Vagina (tissue), 2 donors: ENCODE measurements around the gene FAM241A. TPM values are rescaled to one million over a fixed set of nuclear protein-coding genes. Genes with fewer than 3 reads are reported as not detected.

Experiments used
- DNase-seq, 2 donors: peaks; one replicate each; pipeline ENCODE4 v3.0.0-alpha.2; 2017; ENCODE audit errors: extremely low spot score in 2 of 2
- H3K27ac ChIP-seq: fragments of 200-600 bp; sonication (generic); one replicate; pipeline ENCODE4 v1.5.1; 2019
- H3K27me3 ChIP-seq: fragments of 200-600 bp; sonication (generic); one replicate; pipeline ENCODE4 v1.5.1; 2019
- H3K36me3 ChIP-seq, 2 donors: fragments of 200-600 bp; sonication (generic); one replicate each; pipeline ENCODE4 v1.5.1; 2017 to 2019
- H3K4me1 ChIP-seq: fragments of 200-600 bp; sonication (generic); one replicate; pipeline ENCODE4 v1.5.1; 2019
- H3K4me3 ChIP-seq, 2 donors: fragments of 200-600 bp; sonication (generic); 1 replicate in 1 of 2; 2 replicates in 1 of 2; pipeline ENCODE4 v1.5.1; 2016 to 2019
- H3K9me3 ChIP-seq: fragments of 200-600 bp; sonication (generic); one replicate; pipeline ENCODE4 v1.5.1; 2019
- CTCF ChIP-seq, 3 experiments: fragments of 450-650 bp in 2 of 3; fragments of 200-600 bp in 1 of 3; sonication (generic) in 1 of 3; IDR thresholded peaks; one replicate each; pipeline ENCODE4 v1.5.1; 2017 to 2019; ENCODE audit warnings: antibody characterized with exemption in 3 of 3, mild to moderate bottlenecking in 2 of 3, moderate library complexity in 2 of 3
- POLR2A ChIP-seq, 2 donors: fragments of 450-650 bp; IDR thresholded peaks; one replicate each; pipeline ENCODE4 v1.6.1; 2017; ENCODE audit warnings: antibody characterized with exemption in 2 of 2, mild to moderate bottlenecking in 2 of 2, moderate library complexity in 2 of 2
- POLR2AphosphoS5 ChIP-seq, 2 donors: sonication (generic); formaldehyde crosslinking; IDR thresholded peaks; one replicate each; pipeline ENCODE4 v1.9.0; 2017; ENCODE audit warnings: antibody characterized with exemption in 2 of 2, mild to moderate bottlenecking in 2 of 2, low read depth in 1 of 2; ENCODE audit not compliant: insufficient read depth in 1 of 2
- intact Hi-C: fragments of 100-400 bp; cut with DNase I; formaldehyde crosslinking; loops from one replicate; pipeline ENCODE4 v1.15.1; 2023
- total RNA-seq: library from RNA; depleted of rRNA; stranded (reverse); fragments of >200 nt; gene quantifications from one replicate; pipeline ENCODE4 v1.2.3, GENCODE V29; 2016

The FAM241A gene
- total RNA-seq, 1 donor from 2014 or later, result 3.4 TPM

GRCh38 chr4:112142182-112142581, 3.1 kb upstream of the FAM241A start:
- Histone ChIP-seq H3K9me3 (no peaks in the 10 kb centered on the region), H3K36me3 (no peaks in the 10 kb centered on the region), H3K27me3 (no peaks in the 10 kb centered on the region), H3K4me1 (no peaks in the 10 kb centered on the region), H3K27ac (no peak overlapping the region), H3K4me3 (no peak overlapping the region)
- intact Hi-C loops, result no loop called here
- DNase-seq, result no peak
- TF ChIP-seq CTCF (IDR thresholded peaks at IDR 0.05) (no peak), POLR2AphosphoS5 (IDR thresholded peaks at IDR 0.05; ENCODE audit: insufficient read depth in 1 of 2, low read depth in 1 of 2) (no peak), POLR2A (IDR thresholded peaks at IDR 0.05) (no peak)

- no peak for DNase-seq
- Histone ChIP-seq H3K4me1 (peaks cover 8% of the 10 kb centered on the region), H3K36me3 (no peaks in the 10 kb centered on the region), H3K27ac (no peak overlapping the region), H3K4me3 (no peak overlapping the region), H3K9me3 (no peaks in the 10 kb centered on the region), H3K27me3 (no peaks in the 10 kb centered on the region)
- TF ChIP-seq POLR2AphosphoS5 (IDR thresholded peaks at IDR 0.05; ENCODE audit: insufficient read depth in 1 of 2, low read depth in 1 of 2) (no peak), POLR2A (IDR thresholded peaks at IDR 0.05) (no peak), CTCF (IDR thresholded peaks at IDR 0.05) (no peak)
- intact Hi-C loops, result no loop called here
These were observed 1.5 kb upstream of the FAM241A start for GRCh38 chr4:112143781-112144180.

GRCh38 chr4:112144546-112145325, 518 bp upstream of the FAM241A start:
- H3K27ac ChIP-seq, result peak overlapping the region; percentile 81
- peaks cover 8% of the 10 kb centered on the region for H3K4me1 ChIP-seq
- no peaks in the 10 kb centered on the region for H3K9me3 ChIP-seq
- no peak for DNase-seq
- no peaks in the 10 kb centered on the region for H3K36me3 ChIP-seq
- TF ChIP-seq POLR2AphosphoS5 (IDR thresholded peaks at IDR 0.05; ENCODE audit: insufficient read depth in 1 of 2, low read depth in 1 of 2), result no peak
- no peak for TF ChIP-seq CTCF (IDR thresholded peaks at IDR 0.05)
- no peak for TF ChIP-seq POLR2A (IDR thresholded peaks at IDR 0.05)
- no peaks in the 10 kb centered on the region for H3K27me3 ChIP-seq
- H3K4me3 ChIP-seq, result peak overlapping the region; percentile 89 to 94
- intact Hi-C loops, result no loop called here

GRCh38 chr4:112145790-112146501, 692 bp downstream of the FAM241A start:
- peak overlapping the region; percentile 81 for H3K27ac ChIP-seq
- H3K4me3 ChIP-seq, result peak overlapping the region; percentile 89 to 94
- no peaks in the 10 kb centered on the region for H3K9me3 ChIP-seq
- DNase-seq, result no peak
- no peaks in the 10 kb centered on the region for H3K27me3 ChIP-seq
- H3K4me1 ChIP-seq, result peaks cover 8% of the 10 kb centered on the region
- TF ChIP-seq CTCF (IDR thresholded peaks at IDR 0.05), result no peak
- peak in 1 of 2 donors; percentile 10 for TF ChIP-seq POLR2AphosphoS5 (IDR thresholded peaks at IDR 0.05; ENCODE audit: insufficient read depth in 1 of 2, low read depth in 1 of 2)
- no peak for TF ChIP-seq POLR2A (IDR thresholded peaks at IDR 0.05)
- no peaks in the 10 kb centered on the region for H3K36me3 ChIP-seq
- intact Hi-C loops, result no loop called here

GRCh38 chr4:112146502-112146813, 1.2 kb downstream of the FAM241A start:
- TF ChIP-seq POLR2A (IDR thresholded peaks at IDR 0.05) (no peak), CTCF (IDR thresholded peaks at IDR 0.05) (no peak), POLR2AphosphoS5 (IDR thresholded peaks at IDR 0.05; ENCODE audit: insufficient read depth in 1 of 2, low read depth in 1 of 2) (no peak)
- peaks cover 8% of the 10 kb centered on the region for H3K4me1 ChIP-seq
- intact Hi-C loops, result no loop called here
- no peak for DNase-seq
- H3K36me3 ChIP-seq, result no peaks in the 10 kb centered on the region
- no peak overlapping the region for H3K27ac ChIP-seq
- H3K9me3 ChIP-seq, result no peaks in the 10 kb centered on the region
- H3K4me3 ChIP-seq, result peak overlapping the region; percentile 89 to 94
- H3K27me3 ChIP-seq, result no peaks in the 10 kb centered on the region
